Activated CD4-positive, alpha-beta T cell treated with anti-CD3 and anti-CD28 coated beads for 48 hours (primary cell): ENCODE measurements around the gene EXTL2.
"Not testable (repeated sequence)": the region's sequence is repeated elsewhere in the genome, so short reads cannot be mapped to it uniquely, and the experiment has no call there.

Experiments used
- DNase-seq: peaks from one replicate; pipeline ENCODE4 v3.0.0-alpha.2; 2020

EXTL2 gene

GRCh38 chr1:100894603-100895539 is at the start of gene EXTL2:
Gene EXTL2 (minus strand): TSS chr1:100894842. CDS start chr1:100888757, 6,085 bp downstream.
- peak; percentile 79 for DNase-seq

DNA sequence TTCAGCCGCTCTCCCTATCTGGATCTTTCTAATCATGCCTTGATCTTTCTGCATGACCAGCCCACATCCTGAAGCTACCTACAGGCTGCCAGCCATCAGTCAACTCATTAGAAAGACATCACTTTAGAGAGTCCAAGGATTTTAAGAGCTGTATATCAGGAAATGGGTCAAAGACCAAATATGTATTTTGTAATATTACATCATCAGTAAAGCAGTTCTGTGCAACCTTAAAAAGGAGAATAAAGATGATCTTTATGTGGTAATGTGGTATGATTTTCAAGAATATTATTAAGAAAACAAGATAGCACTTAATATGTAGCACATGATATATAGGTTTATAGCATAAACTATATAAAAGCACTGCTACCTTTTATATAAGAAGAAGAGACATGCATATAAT is 48.9 kb upstream of the EXTL2 start:
- no peak for DNase-seq

DNA sequence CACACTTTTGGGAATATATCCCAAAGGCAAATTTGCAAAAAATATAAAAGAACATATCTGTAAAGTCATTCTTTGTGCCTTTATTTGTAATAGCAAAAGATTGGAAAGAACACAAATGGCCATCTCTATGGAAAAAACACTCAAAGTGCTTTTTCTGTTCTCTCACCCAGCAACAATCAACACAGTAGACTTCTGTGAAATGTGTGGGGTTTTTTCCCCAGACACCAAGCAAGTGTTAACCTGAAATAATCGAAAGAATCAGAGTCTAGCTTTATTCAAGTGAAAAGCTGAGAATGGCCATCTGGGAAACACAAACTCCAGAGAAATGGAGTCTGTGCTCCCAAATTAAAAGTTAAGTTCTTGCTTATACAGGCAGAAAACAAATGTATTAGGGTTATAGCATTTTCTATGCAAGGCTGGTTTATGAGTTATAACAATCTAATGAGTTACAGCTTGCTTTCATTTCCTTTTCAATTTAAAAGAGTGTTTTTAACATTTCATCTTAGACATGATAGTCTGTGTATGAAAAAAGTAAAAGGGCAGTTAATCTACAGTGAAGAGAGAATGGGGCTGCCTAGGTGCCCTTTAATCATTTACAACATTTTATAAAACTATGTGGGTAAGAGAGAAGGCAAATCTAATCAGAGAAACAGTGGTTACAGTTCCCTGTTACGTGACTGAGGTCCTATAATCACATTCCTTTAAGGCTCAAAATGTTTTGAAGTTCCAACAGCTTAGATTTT is 47.8 kb upstream of the EXTL2 start:
- DNase-seq = no peak

DNA sequence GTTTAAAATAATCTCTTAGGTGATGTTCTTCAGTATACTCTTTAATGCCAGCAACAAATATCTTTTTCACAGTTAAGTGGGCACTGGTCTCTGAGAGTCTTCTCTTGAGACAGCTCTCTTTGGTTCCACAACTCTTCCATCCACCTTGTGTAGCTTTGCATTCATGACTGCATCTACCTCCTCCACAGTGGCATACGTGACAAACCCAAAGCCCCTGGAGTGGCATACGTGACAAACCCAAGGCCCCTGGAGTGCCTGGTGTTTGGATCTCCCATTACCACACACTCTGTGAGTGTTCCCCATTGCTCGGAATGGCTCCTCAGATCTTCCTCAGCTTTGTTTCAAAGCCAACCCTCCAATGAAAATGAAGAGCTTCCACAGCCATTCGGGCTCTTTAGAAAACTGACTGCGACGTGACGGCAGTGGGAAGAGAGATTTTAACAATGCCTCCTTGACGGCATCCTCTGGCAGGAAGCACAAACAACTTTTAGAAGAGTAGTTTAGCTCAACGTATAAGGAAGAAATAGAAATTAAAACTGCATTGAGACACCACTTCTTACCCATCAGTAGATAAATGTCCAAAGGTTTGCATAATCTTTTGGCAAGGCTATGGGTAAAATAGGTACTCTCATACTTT is 47.1 kb upstream of the EXTL2 start:
- no peak for DNase-seq

DNA sequence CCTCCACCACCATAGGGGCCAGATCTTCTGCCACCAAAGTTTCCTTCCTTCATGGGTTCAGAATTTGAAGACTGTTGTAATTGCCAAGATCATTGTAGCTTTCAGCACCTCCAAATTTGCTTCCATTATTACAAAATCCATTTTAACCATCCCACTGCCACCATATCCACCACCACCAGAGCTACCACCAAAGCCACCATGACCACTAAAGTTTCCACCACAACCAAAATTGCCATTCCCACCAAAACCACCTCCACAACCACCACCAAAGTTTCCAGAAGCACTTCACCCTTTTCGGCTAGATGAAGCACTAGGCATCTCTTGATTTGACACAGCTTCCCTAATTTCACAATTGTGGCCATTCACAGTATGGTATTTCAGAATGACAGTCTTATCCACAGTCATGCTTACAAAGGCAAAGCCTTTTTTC is 46.5 kb upstream of the EXTL2 start:
- DNase-seq = peak; percentile 60

GRCh38 chr1:100936194-100936967 is 41.7 kb upstream of the EXTL2 start:
- no peak for DNase-seq

- not testable (repeated sequence) for DNase-seq
These were observed 38.9 kb upstream of the EXTL2 start for GRCh38 chr1:100933555-100933954.

GRCh38 chr1:100931716-100932115 is 37.1 kb upstream of the EXTL2 start:
- no peak for DNase-seq

DNA sequence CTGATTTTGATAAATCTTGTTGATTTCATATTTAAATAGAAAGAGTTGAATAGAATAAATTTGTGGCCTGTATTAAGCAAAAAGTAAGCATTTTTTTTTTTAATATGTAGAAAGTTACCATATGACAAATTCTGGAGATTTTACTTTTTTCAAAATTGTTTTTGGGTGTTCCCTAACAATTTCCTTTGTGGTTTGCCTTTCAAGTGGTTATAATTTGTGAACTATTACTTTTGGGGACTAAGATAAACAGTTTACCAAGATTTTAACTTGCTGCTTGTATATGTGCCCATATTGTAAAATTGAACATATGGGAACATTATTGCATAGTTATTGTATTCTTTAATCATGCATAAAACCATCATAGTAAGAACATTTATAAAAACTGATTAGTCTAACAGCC is 35.9 kb upstream of the EXTL2 start:
- DNase-seq = no peak

GRCh38 chr1:100928128-100928527 is 33.5 kb upstream of the EXTL2 start:
- peak; percentile 16 for DNase-seq

GRCh38 chr1:100927276-100927675 is 32.6 kb upstream of the EXTL2 start:
- DNase-seq = peak; percentile 25

GRCh38 chr1:100926240-100926639 is 31.6 kb upstream of the EXTL2 start:
- peak; percentile 22 for DNase-seq

DNA sequence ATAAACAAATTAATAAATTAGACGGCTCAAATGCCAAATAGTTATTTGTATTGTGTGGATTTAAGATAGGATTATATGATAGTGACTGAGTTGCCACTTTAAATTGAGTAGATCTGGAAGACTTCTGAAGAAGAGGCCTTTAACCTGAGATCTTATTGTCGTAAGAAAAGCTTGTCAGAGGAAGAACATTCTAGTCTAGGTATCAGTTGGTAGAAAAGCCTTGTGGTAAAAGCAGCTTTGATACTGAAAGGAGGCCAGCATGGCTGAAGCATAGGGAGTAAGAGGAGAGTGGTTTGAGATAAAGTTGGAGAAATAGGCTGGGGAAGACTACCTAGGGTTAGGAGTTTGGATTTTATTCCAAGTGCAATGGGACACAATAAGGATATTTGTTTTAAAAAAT is 30.3 kb upstream of the EXTL2 start:
- no peak for DNase-seq

DNA sequence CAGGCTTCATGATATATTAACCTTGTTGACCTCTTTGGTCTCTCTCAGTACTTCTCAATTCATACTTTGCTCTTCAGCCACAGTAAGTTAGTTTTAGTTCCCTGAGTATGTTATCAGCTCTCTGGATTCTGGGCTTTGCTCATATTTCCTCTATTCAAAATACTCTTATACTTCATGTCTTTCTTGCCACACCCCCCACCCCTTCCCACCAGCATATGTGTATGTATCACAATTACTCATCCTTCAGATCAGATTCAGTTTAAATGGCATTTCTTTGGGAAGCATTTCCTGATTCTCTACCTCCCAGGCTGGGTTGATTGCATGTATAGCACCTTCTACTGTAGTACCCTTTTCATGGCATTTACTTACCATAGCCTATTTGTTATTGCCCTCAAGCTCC is 29.6 kb upstream of the EXTL2 start:
- peak; percentile 38 for DNase-seq

DNA sequence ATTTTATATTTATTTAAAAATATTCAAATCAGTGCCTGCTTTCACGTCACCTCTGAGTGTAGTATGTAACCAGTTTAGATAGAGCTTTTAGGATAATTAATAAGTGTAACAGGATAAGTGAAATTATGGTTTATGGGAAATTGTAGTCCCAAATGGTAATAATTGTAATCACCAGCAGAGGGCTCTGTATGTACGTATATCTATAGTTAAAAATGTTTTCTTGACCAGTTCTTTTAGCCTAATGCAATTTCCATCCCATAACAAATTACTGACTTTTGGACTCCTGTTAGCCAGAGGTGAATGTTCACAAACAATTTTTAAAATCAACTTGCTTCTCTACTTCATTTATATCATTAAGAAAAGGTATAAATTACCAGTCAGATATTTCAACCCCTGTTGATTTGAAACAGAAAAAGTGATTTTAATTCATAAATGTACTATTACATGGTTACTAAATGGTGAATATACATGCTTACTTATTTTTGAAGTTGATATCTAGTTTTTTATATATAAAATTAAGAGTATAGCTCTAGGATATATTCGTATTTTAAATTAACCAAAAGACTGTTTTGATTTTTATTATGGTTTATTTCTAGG is 26.6 kb upstream of the EXTL2 start:
- DNase-seq = no peak

- DNase-seq = no peak
These were observed 17.4 kb upstream of the EXTL2 start for GRCh38 chr1:100912019-100912418.

DNA sequence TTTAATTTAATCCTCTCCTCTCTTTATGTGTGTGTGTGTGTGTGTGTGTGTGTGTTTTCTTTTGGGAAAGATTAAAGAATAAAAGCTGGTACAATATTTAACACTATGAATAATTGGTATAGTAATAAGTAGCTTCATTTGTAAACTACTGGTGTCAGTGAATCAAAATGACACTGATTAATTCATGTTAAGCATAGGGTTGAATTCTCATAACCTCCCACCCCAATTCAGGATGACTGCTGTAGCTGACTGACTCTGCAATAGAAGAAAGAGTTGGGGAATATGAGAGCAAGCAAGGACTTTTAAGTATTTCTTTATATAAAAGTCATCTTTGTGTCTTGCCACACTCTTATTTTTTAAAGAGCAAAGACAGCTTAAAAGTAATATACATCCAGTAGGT is 14.4 kb upstream of the EXTL2 start:
- DNase-seq = no peak

DNA sequence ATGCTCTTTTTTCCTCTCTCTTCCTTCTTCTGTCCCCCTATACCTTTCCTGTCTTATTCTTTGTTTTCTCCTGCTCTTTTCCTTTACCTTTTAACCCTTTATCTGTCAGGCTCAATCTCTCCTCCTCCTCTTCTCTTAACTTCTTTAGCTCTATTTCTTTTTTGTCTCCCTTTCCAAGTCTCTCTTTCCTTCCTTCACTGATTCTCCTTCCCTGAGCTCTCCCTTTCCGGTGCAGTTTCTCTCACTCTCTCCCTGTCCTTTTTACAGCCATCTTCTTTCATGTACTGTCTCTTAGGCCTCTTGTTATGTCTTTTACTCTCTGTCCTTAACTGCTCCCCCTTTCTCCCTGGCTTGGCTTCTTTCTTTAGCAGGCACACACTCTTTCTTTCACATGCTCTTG is 13.2 kb upstream of the EXTL2 start:
- DNase-seq = no peak

GRCh38 chr1:100905181-100905580 is 10.5 kb upstream of the EXTL2 start:
- no peak for DNase-seq

DNA sequence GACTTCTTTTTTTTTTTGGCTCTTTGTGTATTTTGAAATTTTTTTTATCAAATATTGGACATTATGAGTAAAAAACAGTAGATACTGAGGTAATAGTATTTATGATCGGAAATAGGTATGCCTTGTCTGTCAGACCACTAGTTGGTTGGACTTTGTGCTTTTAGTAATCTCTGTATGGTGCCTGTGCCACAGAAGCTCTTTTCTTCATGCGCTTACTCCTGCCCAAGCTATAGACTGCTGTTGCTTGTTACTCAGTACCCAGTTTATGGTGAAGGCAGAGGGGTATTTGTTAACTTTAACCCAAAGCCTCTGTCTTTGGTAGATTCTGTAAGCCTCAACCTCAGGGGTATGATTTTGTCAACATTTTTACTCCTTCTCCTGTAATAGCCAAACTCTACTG is 9.9 kb upstream of the EXTL2 start:
- no peak for DNase-seq

DNA sequence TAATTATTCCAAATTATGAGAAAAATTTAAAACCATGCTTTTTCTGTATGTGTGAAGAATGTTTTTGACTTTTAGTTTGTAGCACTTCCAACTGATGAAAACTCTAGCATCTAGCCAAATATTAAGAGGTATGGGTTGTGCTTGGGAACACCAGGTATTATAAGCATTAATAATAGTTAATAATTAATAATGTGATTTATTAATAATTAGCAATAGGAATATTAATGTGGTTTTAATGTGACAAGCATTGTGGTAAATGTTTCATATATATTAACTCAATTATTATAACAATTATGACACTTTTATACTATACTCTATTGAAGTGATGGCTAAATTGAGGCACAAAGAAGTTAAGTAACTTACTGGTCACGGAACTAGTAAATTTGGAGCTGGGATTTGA is 9.1 kb upstream of the EXTL2 start:
- DNase-seq = no peak

DNA sequence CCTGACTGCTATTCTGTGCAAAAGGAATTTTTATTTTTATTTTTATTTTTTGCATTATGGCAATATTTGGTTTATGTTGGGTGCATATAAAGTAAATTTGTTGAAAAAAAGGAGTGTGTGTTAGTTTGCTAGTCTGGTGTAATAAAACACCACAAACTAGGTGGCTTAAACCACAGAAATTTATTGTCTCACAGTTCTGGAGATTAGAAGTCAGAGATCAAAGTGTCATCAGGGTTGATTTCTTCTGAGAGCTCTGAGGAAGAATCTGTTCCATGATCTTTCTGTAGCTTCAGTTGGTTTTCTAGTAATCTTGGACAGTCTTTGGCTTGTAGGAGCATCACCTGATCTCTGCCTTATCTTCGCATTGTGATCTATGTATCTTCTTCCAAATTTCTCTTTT is 7.7 kb upstream of the EXTL2 start:
- DNase-seq = no peak
